ENCODE measurements around the gene FAM13B. TPM values are rescaled to one million over a fixed set of nuclear protein-coding genes. Genes with fewer than 3 reads are reported as not detected.

Gene FAM13B
- total and polyA plus RNA-seq, 9 of the 15 experiments (the other 6 are each of a cell fraction or from before 2014, with no cell fraction given), result 2.3 to 21.6 (median 14.1) TPM

- TF ChIP-seq MNT (conservative IDR thresholded peaks at IDR 0.05) (no peak), FOXP1 (CRISPR knock-in tag; IDR thresholded peaks at IDR 0.05) (no peak), TFAP4 (CRISPR knock-in tag; IDR thresholded peaks at IDR 0.05; ENCODE audit: borderline replicate concordance) (no peak)
Observed at GRCh38 chr5:138018849-138019248, 14.0 kb downstream of the FAM13B start (continued).

GRCh38 chr5:138015916-138016315 lies 17.0 kb downstream of the FAM13B start:
- Histone ChIP-seq H3K4me3 (no peak overlapping the region), H3K9ac (ENCODE audit: insufficient read depth in 1 of 2, low read depth in 2 of 2, low read length in 2 of 2) (no peak overlapping the region), H3K27me3 (ENCODE audit: control insufficient read depth in 2 of 2, insufficient read depth in 2 of 2, low read length in 2 of 2) (no peaks in the 10 kb centered on the region), H3K9me3 (replicated peaks; ENCODE audit: control insufficient read depth, insufficient read depth, low read depth, low read length) (no peaks in the 10 kb centered on the region), H3K79me2 (ENCODE audit: control insufficient read depth, insufficient read depth, low read length) (peaks cover 5% of the 10 kb centered on the region; the same call in 2 of the 3 replicates), H3K9me1 (ENCODE audit: control insufficient read depth, insufficient read depth, low read length) (no peaks in the 10 kb centered on the region), H2AFZ (ENCODE audit: low read depth, low read length) (no peak overlapping the region), H4K20me1 (replicated peaks; ENCODE audit: control insufficient read depth, insufficient read depth, low read length) (no peaks in the 10 kb centered on the region), H3K4me1 (replicated peaks in 1 of 2; ENCODE audit: control insufficient read depth in 2 of 2, insufficient read depth in 2 of 2, low read length in 2 of 2) (no peaks in the 10 kb centered on the region), H3K36me3 (ENCODE audit: control insufficient read depth, insufficient read depth, low read length) (peaks cover 74% of the 10 kb centered on the region), H3K4me2 (ENCODE audit: insufficient read depth, low read length) (no peak overlapping the region), H3K27ac (ENCODE audit: extremely low read depth, low read depth, low read length) (no peak overlapping the region)
- no TSS peak for BruUV-seq (replicated peaks)
- TF ChIP-seq ZKSCAN8 (CRISPR knock-in tag; IDR thresholded peaks at IDR 0.05), result no peak
- TF ChIP-seq ZNF696 (CRISPR knock-in tag; conservative IDR thresholded peaks at IDR 0.05), result no peak
- no peak for TF ChIP-seq ZNF3 (CRISPR knock-in tag; IDR thresholded peaks at IDR 0.05)
- TF ChIP-seq NFE2L1 (tag; IDR thresholded peaks at IDR 0.05; ENCODE audit: borderline replicate concordance, low read depth), result no peak
- no peak for TF ChIP-seq HNRNPUL1 (IDR thresholded peaks at IDR 0.05; ENCODE audit: low read length)
- TF ChIP-seq NFRKB (IDR thresholded peaks at IDR 0.05; ENCODE audit: low read depth), result no peak
- TF ChIP-seq CXXC5 (CRISPR knock-in tag; IDR thresholded peaks at IDR 0.05), result no peak
- DNase-seq (ENCODE audit: extremely low read depth in 1 of 4, low spot score in 3 of 4) (no peak), ATAC-seq (no peak), FAIRE-seq (no peak)
- in situ Hi-C loops (cut with MboI), result no loop called here
- POLR2A ChIA-PET, result no interaction called here
- intact Hi-C loops (cut with micrococcal nuclease), result no loop called here
- CTCF ChIA-PET (ENCODE audit: low intra/inter-chr PET ratio), result no interaction called here
- WGBS (ENCODE audit: insufficient coverage, low coverage, missing lambda C conversion rate), result 96% methylated on average over 2 of the region's 2 CpGs
